Activated CD4-positive, alpha-beta T cell treated with anti-CD3 and anti-CD28 coated beads, Interleukin-2, Interleukin-6, amounts not matched to agents 100 ng/mL and 50 ng/mL, durations not matched to agents 16 hours and 8 hours (primary cell): ENCODE results near the gene NTN3.
A peak's percentile ranks its signal among the peaks of the same experiment; 100 is the strongest.

Source experiments
- DNase-seq: peaks from one replicate; pipeline ENCODE4 v3.0.0-alpha.2; 2020

The NTN3 gene

DNA sequence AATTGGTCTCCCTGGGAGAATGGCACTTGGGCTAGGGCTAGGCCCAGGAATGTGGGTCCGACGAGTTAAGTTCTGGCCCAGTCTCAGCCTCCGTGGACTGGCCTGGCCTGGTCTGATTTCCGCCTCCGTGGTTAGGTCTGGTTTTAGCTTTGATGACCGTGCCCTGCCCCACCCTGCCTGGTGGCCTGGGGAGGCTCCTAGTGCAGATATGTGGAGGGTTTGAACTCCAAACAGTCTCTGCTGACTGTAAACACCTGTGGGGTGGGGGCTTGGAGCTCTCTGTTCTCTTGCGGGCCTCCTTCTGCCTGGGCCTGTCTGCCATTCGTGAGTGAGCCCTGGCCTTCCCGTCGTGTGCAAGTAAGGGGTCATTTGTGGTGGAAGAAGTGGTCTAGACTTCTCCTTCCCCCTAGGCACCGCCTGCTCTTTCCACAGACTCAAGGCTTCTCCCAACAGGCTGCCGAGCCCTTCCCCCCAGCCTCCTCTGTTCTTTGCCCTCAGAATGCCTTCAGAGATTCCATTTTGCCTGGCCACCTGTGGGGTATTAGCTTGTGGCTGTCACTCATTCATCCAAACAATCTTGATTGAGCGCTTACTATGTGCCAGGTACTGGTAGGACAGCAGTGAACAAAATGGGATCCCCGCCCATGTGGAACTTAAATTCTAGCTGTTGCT lies 44.2 kb downstream of the NTN3 start:
- DNase-seq: no peak

GRCh38 chr16:2516391-2517240 lies 45.5 kb downstream of the NTN3 start:
- DNase-seq: no peak

DNA sequence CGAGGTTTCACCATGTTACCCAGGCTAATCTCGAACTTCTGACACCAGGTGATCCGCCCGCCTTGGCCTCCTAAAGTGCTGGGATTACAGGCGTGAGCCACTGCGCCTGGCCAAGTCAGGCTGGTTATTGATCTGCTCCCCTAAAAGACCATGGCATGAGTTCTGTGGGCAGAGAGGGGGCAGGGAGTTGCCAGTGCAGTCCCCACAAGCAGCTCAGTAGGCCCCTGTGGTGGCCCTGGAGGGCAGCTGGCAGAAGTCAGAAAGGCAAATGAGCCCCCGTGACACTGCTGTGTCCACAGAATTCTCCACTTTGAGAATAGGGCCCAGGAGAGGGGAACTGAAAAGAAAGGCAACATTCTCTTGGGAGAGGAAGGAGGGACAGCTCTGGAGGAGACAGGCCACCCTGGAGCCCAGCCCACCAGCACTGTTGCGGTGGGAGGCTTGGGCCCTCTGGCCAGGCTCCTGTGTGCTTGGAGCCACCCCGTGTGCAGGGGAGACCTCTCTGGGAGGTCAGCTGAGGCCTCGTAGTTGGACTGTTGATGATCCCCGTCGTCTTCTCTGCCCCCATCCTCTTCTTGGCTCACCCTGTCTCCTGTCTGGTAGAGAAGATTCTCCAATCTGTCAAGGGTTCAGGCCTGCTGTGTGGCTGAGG lies 47.0 kb downstream of the NTN3 start:
- DNase-seq: no peak

GRCh38 chr16:2518823-2519710 lies 48.0 kb downstream of the NTN3 start:
- no peak for DNase-seq

DNA sequence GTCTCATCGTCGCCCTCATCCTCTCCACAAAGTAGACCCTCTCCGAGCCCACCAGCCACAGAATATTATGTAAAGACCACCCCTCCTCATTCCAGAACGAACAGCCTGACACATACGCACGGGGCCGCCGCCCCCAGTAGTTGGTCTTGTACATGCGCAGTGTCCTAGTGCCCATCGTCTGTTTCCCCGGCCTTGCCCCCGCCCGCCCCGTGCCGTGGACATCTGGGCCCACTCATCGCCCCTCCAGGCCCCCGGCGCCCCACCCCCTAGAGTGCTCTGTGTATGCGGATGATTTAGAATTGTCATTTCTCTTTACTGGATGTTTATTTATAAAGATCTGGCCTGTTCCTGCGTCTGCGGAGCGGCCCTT lies 48.6 kb downstream of the NTN3 start:
- no peak for DNase-seq

GRCh38 chr16:2520097-2520783 lies 49.1 kb downstream of the NTN3 start, which contains the start of gene AMDHD2:
TSS of gene AMDHD2 (plus strand) at chr16:2520371. CDS start at chr16:2520459, 88 bp downstream.
- peak; percentile 91 for DNase-seq

DNA sequence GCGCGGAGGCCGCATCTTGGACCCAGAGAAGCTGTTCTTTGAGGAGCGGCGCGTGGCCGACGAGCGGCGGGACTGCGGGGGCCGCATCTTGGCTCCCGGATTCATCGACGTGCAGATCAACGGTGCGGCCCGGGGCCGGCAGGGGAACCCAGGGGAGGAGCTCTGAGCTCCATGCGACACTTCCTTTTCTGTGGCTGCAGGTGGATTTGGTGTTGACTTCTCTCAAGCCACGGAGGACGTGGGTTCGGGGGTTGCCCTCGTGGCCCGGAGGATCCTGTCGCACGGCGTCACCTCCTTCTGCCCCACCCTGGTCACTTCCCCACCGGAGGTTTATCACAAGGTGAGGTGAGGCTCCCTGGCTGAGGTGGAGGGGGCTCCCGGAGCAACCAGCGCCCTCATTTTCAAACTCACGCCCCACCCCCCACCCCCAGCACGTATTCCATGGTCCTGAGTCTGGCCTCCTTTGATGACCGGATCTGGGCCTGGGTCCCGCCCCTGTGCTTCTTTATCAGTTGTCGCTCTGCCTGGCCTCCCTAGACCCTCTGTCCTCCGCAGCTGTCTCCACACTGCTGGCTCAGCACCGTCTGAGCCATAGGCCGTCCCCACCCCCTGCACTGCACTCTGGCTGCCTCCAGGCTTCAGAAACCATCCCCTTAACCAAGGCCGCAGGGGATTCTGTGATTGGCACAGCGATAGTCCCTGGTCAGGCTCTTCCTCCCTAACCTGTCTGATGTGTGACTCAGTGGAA lies 49.9 kb downstream of the NTN3 start:
- DNase-seq: peak; percentile 61
